Endothelial cell of umbilical vein (primary cell): ENCODE data around the gene HES2. TPM values are rescaled to one million over a fixed set of nuclear protein-coding genes. Genes with fewer than 3 reads are reported as not detected.

ENCODE experiments used
- BruUV-seq: library from RNA; stranded (reverse); fragments of 400-500 nt; replicated peaks from 2 replicates; lab custom pipeline; 2021; lab: Mats Ljungman, UMichigan
- CTCF ChIA-PET: fragments of 300-600, 350-600 bp; sonication (Branson Sonifier 250); formaldehyde crosslinking; loops from one replicate; lab custom pipeline; 2021; ENCODE audit warnings: antibody characterized with exemption, inconsistent platforms; lab: Charles Lee
- POLR2A ChIA-PET: fragments of 300-600, 350-600 bp; sonication (Branson Sonifier 250); formaldehyde crosslinking; loops from one replicate; lab custom pipeline; 2021; ENCODE audit warnings: antibody characterized with exemption, inconsistent platforms; lab: Charles Lee
- DNase-seq: peaks from one replicate; pipeline ENCODE4 v3.0.0-alpha.2; 2011; ENCODE audit warnings: low read depth, low spot score
- FAIRE-seq: peaks from 2 replicates; lab custom pipeline; 2011; peaks lifted over from hg19 to GRCh38; lab: Jason Lieb, UNC
- H2AFZ ChIP-seq: 2 replicates; pipeline ENCODE4 v1.6.0; 2012; ENCODE audit warnings: low read depth, low read length, control low read depth, inconsistent platforms
- H3K27ac ChIP-seq: 2 replicates; pipeline ENCODE4 v1.5.1; 2011; ENCODE audit warnings: low read depth, mild to moderate bottlenecking, control low read depth, low read length, moderate library complexity; ENCODE audit not compliant: insufficient read depth
- H3K27me3 ChIP-seq, 2 experiments: 2 replicates each; pipeline versions ENCODE4 v1.6.0 to v1.6.1; 2011; ENCODE audit warnings: low read length in 2 of 2, mixed read lengths in 1 of 2; ENCODE audit not compliant: control insufficient read depth in 2 of 2, insufficient read depth in 2 of 2
- H3K36me3 ChIP-seq, 2 experiments: 2 replicates in 1 of 2; 3 replicates in 1 of 2; pipeline ENCODE4 v1.5.1; 2011; ENCODE audit warnings: low read length in 2 of 2, mild to moderate bottlenecking in 1 of 2, moderate library complexity in 1 of 2; ENCODE audit not compliant: control insufficient read depth in 2 of 2, insufficient read depth in 2 of 2; ENCODE audit errors: extremely low read depth in 1 of 2
- H3K4me1 ChIP-seq: 3 replicates; pipeline ENCODE4 v1.5.1; 2011; ENCODE audit warnings: mild to moderate bottlenecking, low read length; ENCODE audit not compliant: control insufficient read depth, insufficient read depth; ENCODE audit errors: extremely low read depth
- H3K4me2 ChIP-seq: 2 replicates; pipeline ENCODE4 v1.6.1; 2011; ENCODE audit warnings: low read length, control low read depth, mixed read lengths; ENCODE audit not compliant: insufficient read depth
- H3K4me3 ChIP-seq, 3 experiments: fragments of 200-600 bp in 1 of 3; sonication (generic), shearing (Covaris generic) in 1 of 3; replicated peaks in 1 of 3; 2 replicates each; pipeline ENCODE4 v1.5.1; 2011 to 2016; ENCODE audit warnings: control low read depth in 3 of 3, low read length in 3 of 3, mild to moderate bottlenecking in 2 of 3, inconsistent platforms in 1 of 3, low read depth in 1 of 3, moderate library complexity in 1 of 3; ENCODE audit not compliant: insufficient read depth in 1 of 3
- H3K79me2 ChIP-seq: 2 replicates; pipeline ENCODE4 v1.6.0; 2012; ENCODE audit warnings: low read length, inconsistent platforms; ENCODE audit not compliant: control insufficient read depth, insufficient read depth
- H3K9ac ChIP-seq: replicated peaks from 2 replicates; pipeline ENCODE3; 2011; ENCODE audit warnings: low read length, control low read depth; ENCODE audit not compliant: insufficient read depth; ENCODE audit errors: extremely low read depth
- H3K9me1 ChIP-seq: replicated peaks from 3 replicates; pipeline ENCODE4 v1.6.0; 2011; ENCODE audit warnings: mild to moderate bottlenecking, low read length; ENCODE audit not compliant: control insufficient read depth, insufficient read depth; ENCODE audit errors: extremely low read depth
- H3K9me3 ChIP-seq: replicated peaks from 2 replicates; pipeline ENCODE4 v1.5.1; 2012; ENCODE audit warnings: low read length, inconsistent platforms; ENCODE audit not compliant: control insufficient read depth, insufficient read depth
- H4K20me1 ChIP-seq: replicated peaks from 2 replicates; pipeline ENCODE3; 2011; ENCODE audit warnings: mild to moderate bottlenecking, low read length; ENCODE audit not compliant: control insufficient read depth, insufficient read depth; ENCODE audit errors: extremely low read depth
- CTCF ChIP-seq, 2 donors: IDR thresholded peaks; 1 replicate in 1 of 2; 2 replicates in 1 of 2; pipeline ENCODE4 v1.5.1; 2011; ENCODE audit warnings: low read length in 2 of 2, mild to moderate bottlenecking in 2 of 2, moderate library complexity in 2 of 2, control low read depth in 1 of 2, inconsistent platforms in 1 of 2, low read depth in 1 of 2; ENCODE audit not compliant: insufficient read depth in 1 of 2; ENCODE audit errors: extremely low read depth in 1 of 2
- EZH2 ChIP-seq: IDR thresholded peaks from 2 replicates; pipeline ENCODE4 v1.6.1; 2012; ENCODE audit warnings: borderline replicate concordance, low read depth, mild to moderate bottlenecking, moderate library complexity, low read length, inconsistent platforms; ENCODE audit not compliant: severe bottlenecking
- FOS ChIP-seq: IDR thresholded peaks from 2 replicates; pipeline ENCODE4 v1.6.1; 2011; ENCODE audit warnings: mild to moderate bottlenecking, low read length, moderate library complexity, borderline replicate concordance; ENCODE audit not compliant: insufficient read depth
- GATA2 ChIP-seq: IDR thresholded peaks from 2 replicates; pipeline ENCODE4 v1.7.0; 2011; ENCODE audit warnings: low read depth, mild to moderate bottlenecking, moderate library complexity, mixed read lengths, low read length; ENCODE audit not compliant: insufficient read length, insufficient read depth
- JUN ChIP-seq: IDR thresholded peaks from 2 replicates; pipeline ENCODE4 v1.6.1; 2011; ENCODE audit warnings: borderline replicate concordance, low read depth; ENCODE audit not compliant: insufficient read length, insufficient read depth
- MAX ChIP-seq: IDR thresholded peaks from 2 replicates; pipeline ENCODE4 v1.6.1; 2011; ENCODE audit not compliant: insufficient read depth, insufficient read length
- MYC ChIP-seq: IDR thresholded peaks from one replicate; pipeline ENCODE4 v1.6.1; 2011; ENCODE audit warnings: mild to moderate bottlenecking, low read depth, low read length
- POLR2A ChIP-seq: IDR thresholded peaks from 2 replicates; pipeline ENCODE4 v1.6.1; 2012; ENCODE audit warnings: low read depth, mild to moderate bottlenecking, control low read depth, low read length
- POLR2AphosphoS5 ChIP-seq: IDR thresholded peaks from 2 replicates; pipeline ENCODE4 v1.6.1; 2012; ENCODE audit warnings: low read depth, mild to moderate bottlenecking, control low read depth, low read length, moderate library complexity; ENCODE audit not compliant: insufficient read depth
- dilution Hi-C: fragments of 300-500 bp; cut with MboI; formaldehyde crosslinking; loops from one replicate; pipeline ENCODE4 v1.15.0; 2019; ENCODE audit warnings: low sequenced_read_pairs; ENCODE audit not compliant: extremely low pct_ligation_motif_present
- intact Hi-C: fragments of 100-400 bp; cut with micrococcal nuclease; formaldehyde crosslinking; loops from one replicate; pipeline ENCODE4 v1.10.0; 2022
- polyA plus RNA-seq, 4 experiments: library from polyadenylated mRNA; depleted of rRNA in 3 of 4; stranded (reverse) in 3 of 4; unstranded in 1 of 4; fragments of >200 nt; gene quantifications; 2 replicates each; pipeline versions ENCODE4 v1.2.1 to v1.2.3, GENCODE V29; 2011 to 2012; ENCODE audit warnings: missing spikeins in 1 of 4
- total RNA-seq: library from RNA; stranded (reverse); gene quantifications from 2 replicates; pipeline ENCODE4 v1.2.3, GENCODE V29; 2021

Gene HES2
- total and polyA plus RNA-seq, 2 donors (not counting 3 experiments of a cell fraction or from before 2014, with no cell fraction given) = 3.6 to 9.4 TPM

GRCh38 chr1:6468729-6469461, 49.2 kb upstream of the HES2 start:
- no peaks in the 10 kb centered on the region for H3K9me1 ChIP-seq
- no peak overlapping the region for H3K4me2 ChIP-seq
- no peaks in the 10 kb centered on the region for H3K4me1 ChIP-seq
- H3K27me3 ChIP-seq = no peaks in the 10 kb centered on the region
- H3K27ac ChIP-seq = no peak overlapping the region
- intact Hi-C loops = no loop called here
- BruUV-seq = no TSS peak
- H3K36me3 ChIP-seq = peaks cover 8 to 59% of the 10 kb centered on the region in 2 experiments
- H3K79me2 ChIP-seq = no peaks in the 10 kb centered on the region
- H3K9me3 ChIP-seq = no peaks in the 10 kb centered on the region
- POLR2A ChIA-PET = no interaction called here
- no peak for FAIRE-seq
- CTCF ChIA-PET = interaction anchor here (1.0 to 1.4 kb wide), 2 partner anchors 17 to 224 kb away, joined by 4 to 6 read pairs; no protein-coding TSS in a partner anchor
- TF ChIP-seq POLR2AphosphoS5 (no peak), POLR2A (no peak), CTCF (IDR thresholded peaks at IDR 0.05; ENCODE audit: extremely low read depth in 1 of 2, insufficient read depth in 1 of 2, low read depth in 1 of 2, low read length in 2 of 2) (no peak), MYC (no peak), JUN (no peak), GATA2 (no peak), MAX (no peak), EZH2 (no peak), FOS (no peak)
- DNase-seq = no peak
- dilution Hi-C loops = no loop called here
- H4K20me1 ChIP-seq = no peaks in the 10 kb centered on the region
- no peak overlapping the region for H2AFZ ChIP-seq
- no peak overlapping the region for H3K4me3 ChIP-seq
- no peak overlapping the region for H3K9ac ChIP-seq
